ENCODE results near the gene ETV2. TPM values are rescaled to one million over a fixed set of nuclear protein-coding genes. Genes with fewer than 3 reads are reported as not detected.

The ETV2 gene
- total and polyA plus RNA-seq, 4 donors, result 0.17 to 1.8 (median 1.1) TPM

GRCh38 chr19:35620001-35620400, 21.5 kb upstream of the ETV2 start (continued):
- TF ChIP-seq CTCF (IDR thresholded peaks at IDR 0.05; ENCODE audit: low read depth, low read length, missing input control), result no peak
- no peak for TF ChIP-seq FOXA2 (IDR thresholded peaks at IDR 0.05)
- TF ChIP-seq FOXA1 (IDR thresholded peaks at IDR 0.05), result no peak
- TF ChIP-seq RXRA (IDR thresholded peaks at IDR 0.05), result no peak
- no peak for TF ChIP-seq NR2F2 (IDR thresholded peaks at IDR 0.05)

- WGBS, result 97% methylated on average over 9 of the region's 9 CpGs
- no peak overlapping the region for H3K4me3 ChIP-seq (ENCODE audit: low read depth in 1 of 3, low read length in 3 of 3)
- H3K27ac ChIP-seq (ENCODE audit: low read depth in 1 of 2, low read length in 2 of 2), result no peak overlapping the region
- no peaks in the 10 kb centered on the region for H3K9me3 ChIP-seq (ENCODE audit: control insufficient read depth in 4 of 4, low read length in 3 of 4)
- H3K9ac ChIP-seq (ENCODE audit: low read depth in 1 of 2, low read length in 2 of 2), result no peak overlapping the region
- TF ChIP-seq REST (IDR thresholded peaks at IDR 0.05), result no peak
- TF ChIP-seq HNF4A (conservative IDR thresholded peaks at IDR 0.05), result no peak
- TF ChIP-seq NR2F2 (IDR thresholded peaks at IDR 0.05), result no peak
- no peak for TF ChIP-seq ATF3 (IDR thresholded peaks at IDR 0.05)
- TF ChIP-seq CTCF (IDR thresholded peaks at IDR 0.05; ENCODE audit: low read depth, low read length, missing input control), result no peak
- no peaks in the 10 kb centered on the region for H3K4me1 ChIP-seq (ENCODE audit: control insufficient read depth in 4 of 4, insufficient read depth in 4 of 4, low read length in 3 of 4)
- peaks cover 0 to 9% (median 0%) of the 10 kb centered on the region in 4 donors for H3K36me3 ChIP-seq (ENCODE audit: control insufficient read depth in 4 of 4, insufficient read depth in 3 of 4, low read depth in 1 of 4, low read length in 3 of 4)
- no peak for DNase-seq (ENCODE audit: low spot score)
- no peaks in the 10 kb centered on the region for H3K27me3 ChIP-seq (ENCODE audit: control insufficient read depth in 4 of 4, insufficient read depth in 4 of 4, low read length in 3 of 4)
These were observed 19.8 kb upstream of the ETV2 start for GRCh38 chr19:35621708-35622107.

- H3K36me3 ChIP-seq (ENCODE audit: control insufficient read depth in 4 of 4, insufficient read depth in 3 of 4, low read depth in 1 of 4, low read length in 3 of 4), result peaks cover 0 to 9% (median 0%) of the 10 kb centered on the region in 4 donors
- DNase-seq (ENCODE audit: low spot score), result no peak
- H3K27me3 ChIP-seq (ENCODE audit: control insufficient read depth in 4 of 4, insufficient read depth in 4 of 4, low read length in 3 of 4), result no peaks in the 10 kb centered on the region
- TF ChIP-seq SP1 (IDR thresholded peaks at IDR 0.05) (no peak), NR2F2 (IDR thresholded peaks at IDR 0.05) (no peak), HNF4A (conservative IDR thresholded peaks at IDR 0.05) (no peak), RAD21 (IDR thresholded peaks at IDR 0.05) (no peak)
- 95% methylated on average over 13 of the region's 13 CpGs for WGBS
- no peak overlapping the region for H3K27ac ChIP-seq (ENCODE audit: low read depth in 1 of 2, low read length in 2 of 2)
- no peak overlapping the region for H3K4me3 ChIP-seq (ENCODE audit: low read depth in 1 of 3, low read length in 3 of 3)
- H3K4me1 ChIP-seq (ENCODE audit: control insufficient read depth in 4 of 4, insufficient read depth in 4 of 4, low read length in 3 of 4), result no peaks in the 10 kb centered on the region
- H3K9ac ChIP-seq (ENCODE audit: low read depth in 1 of 2, low read length in 2 of 2), result no peak overlapping the region
- H3K9me3 ChIP-seq (ENCODE audit: control insufficient read depth in 4 of 4, low read length in 3 of 4), result no peaks in the 10 kb centered on the region
These were observed 18.8 kb upstream of the ETV2 start for GRCh38 chr19:35622750-35623149.

Data from liver (tissue), 9 donors.